GM19328 (cell line): ENCODE data around the gene MOXD1.

Source experiments
- ATAC-seq: cut with Tn5 transposase; IDR thresholded peaks from one replicate; pipeline ENCODE4 v1.9.1; 2021; ENCODE audit warnings: mild to moderate bottlenecking, moderate library complexity; ENCODE audit not compliant: unreplicated experiment

MOXD1 gene

GRCh38 chr6:132400555-132400882, 756 bp downstream of the MOXD1 start:
- ATAC-seq = no peak

- no peak for ATAC-seq
Measured at GRCh38 chr6:132399376-132400074, 1.8 kb downstream of the MOXD1 start.

GRCh38 chr6:132395015-132395597, 6.2 kb downstream of the MOXD1 start:
- ATAC-seq = no peak

GRCh38 chr6:132392792-132393191, 8.5 kb downstream of the MOXD1 start:
- ATAC-seq = no peak

- no peak for ATAC-seq
Measured at GRCh38 chr6:132392270-132392646, 9.0 kb downstream of the MOXD1 start.

GRCh38 chr6:132391391-132392269, 9.6 kb downstream of the MOXD1 start:
- no peak for ATAC-seq

- ATAC-seq = no peak
Measured at GRCh38 chr6:132390451-132390850, 10.8 kb downstream of the MOXD1 start.

- ATAC-seq = no peak
Measured at GRCh38 chr6:132390017-132390416, 11.3 kb downstream of the MOXD1 start.

- ATAC-seq = no peak
Measured at GRCh38 chr6:132388291-132388690, 13.0 kb downstream of the MOXD1 start.

- ATAC-seq = no peak
Measured at GRCh38 chr6:132382630-132383175, 18.6 kb downstream of the MOXD1 start.

- ATAC-seq = no peak
Measured at GRCh38 chr6:132381381-132381780, 19.9 kb downstream of the MOXD1 start.

GRCh38 chr6:132380358-132381029, 20.8 kb downstream of the MOXD1 start:
- no peak for ATAC-seq

- no peak for ATAC-seq
Measured at GRCh38 chr6:132369526-132369925, 31.7 kb downstream of the MOXD1 start.

- no peak for ATAC-seq
Measured at GRCh38 chr6:132368916-132369481, 32.3 kb downstream of the MOXD1 start.

GRCh38 chr6:132365281-132365907, 35.9 kb downstream of the MOXD1 start:
- peak; percentile 96 for ATAC-seq

GRCh38 chr6:132364306-132365074, 36.8 kb downstream of the MOXD1 start:
- no peak for ATAC-seq

- ATAC-seq = no peak
Measured at GRCh38 chr6:132362442-132363185, 38.7 kb downstream of the MOXD1 start.

- ATAC-seq = no peak
Measured at GRCh38 chr6:132361101-132361500, 40.2 kb downstream of the MOXD1 start.

GRCh38 chr6:132359886-132360285, 41.4 kb downstream of the MOXD1 start:
- no peak for ATAC-seq
